SK-N-SH (cell line): ENCODE measurements around the gene PIP5K1B.

Experiments
- CTCF ChIP-seq: fragments of 200-600 bp; sonication (generic); IDR thresholded peaks from 2 replicates; pipeline ENCODE4 v1.6.1; 2017; ENCODE audit warnings: antibody characterized with exemption, mild to moderate bottlenecking, moderate library complexity
- EP300 ChIP-seq, 2 experiments: IDR thresholded peaks; 2 replicates each; pipeline versions ENCODE4 v1.4.0 to v1.6.1; 2012; ENCODE audit warnings: borderline replicate concordance in 1 of 2, low read depth in 1 of 2, low read length in 1 of 2
- FOSL2 ChIP-seq: IDR thresholded peaks from 2 replicates; pipeline ENCODE4 v1.4.0; 2012; ENCODE audit warnings: low read depth, mild to moderate bottlenecking, moderate library complexity, borderline replicate concordance
- FOXJ3 ChIP-seq: sonication (generic); formaldehyde crosslinking; IDR thresholded peaks from 2 replicates; pipeline ENCODE4 v1.5.1; 2020; ENCODE audit warnings: mild to moderate bottlenecking, missing genetic modification reagents
- GABPA ChIP-seq: IDR thresholded peaks from 2 replicates; pipeline ENCODE4 v1.4.0; 2012; ENCODE audit warnings: low read depth, mild to moderate bottlenecking
- GATA2 ChIP-seq: sonication (generic); formaldehyde crosslinking; IDR thresholded peaks from 2 replicates; pipeline ENCODE4 v1.5.0; 2020; ENCODE audit warnings: mild to moderate bottlenecking, missing genetic modification reagents
- NFIC ChIP-seq: IDR thresholded peaks from 2 replicates; pipeline ENCODE4 v1.4.0; 2012; ENCODE audit warnings: borderline replicate concordance
- NRF1 ChIP-seq: IDR thresholded peaks from 2 replicates; pipeline ENCODE4 v1.6.1; 2012; ENCODE audit warnings: low read depth, mild to moderate bottlenecking, low read length
- REST ChIP-seq: IDR thresholded peaks from 2 replicates; pipeline ENCODE4 v1.6.1; 2012; ENCODE audit warnings: mild to moderate bottlenecking, low read depth, low read length, moderate library complexity
- RFX5 ChIP-seq: IDR thresholded peaks from 2 replicates; pipeline ENCODE4 v1.6.1; 2012; ENCODE audit warnings: mild to moderate bottlenecking, improper control_type of control experiment, low read length
- SMC3 ChIP-seq: IDR thresholded peaks from 2 replicates; pipeline ENCODE4 v1.6.1; 2012; ENCODE audit warnings: low read depth, low read length, improper control_type of control experiment
- TAF1 ChIP-seq: IDR thresholded peaks from 2 replicates; pipeline ENCODE4 v1.6.1; 2012; ENCODE audit warnings: low read depth, mild to moderate bottlenecking, low read length, moderate library complexity, borderline replicate concordance
- TCF12 ChIP-seq: IDR thresholded peaks from 2 replicates; pipeline ENCODE4 v1.4.0; 2012
- TEAD4 ChIP-seq: IDR thresholded peaks from 2 replicates; pipeline ENCODE4 v1.4.0; 2012; ENCODE audit warnings: mild to moderate bottlenecking, borderline replicate concordance; ENCODE audit not compliant: insufficient read depth

- TF ChIP-seq TEAD4 (no peak), CTCF (no peak), EP300 (IDR thresholded peaks at IDR 0.05; ENCODE audit: borderline replicate concordance in 1 of 2, low read depth in 1 of 2, low read length in 1 of 2) (no peak), RFX5 (no peak), TAF1 (no peak), NRF1 (no peak), GABPA (no peak), REST (no peak), FOXJ3 (CRISPR knock-in tag) (no peak), NFIC (no peak), SMC3 (no peak), GATA2 (CRISPR knock-in tag) (no peak), FOSL2 (no peak), TCF12 (no peak)
These were observed 45.7 kb downstream of the PIP5K1B start for GRCh38 chr9:68750786-68751185.
